T-cell (primary cell): ENCODE measurements around the gene ELL2. TPM values are rescaled to one million over a fixed set of nuclear protein-coding genes. Genes with fewer than 3 reads are reported as not detected.
"Not testable (repeated sequence)": the region's sequence is repeated elsewhere in the genome, so short reads cannot be mapped to it uniquely, and the experiment has no call there.

Experiments
- ATAC-seq, 4 experiments: fragments of 200-7000 bp in 3 of 4; fragments of 150-1000 bp in 1 of 4; cut with Tn5 transposase; replicated peaks in 1 of 4; 1 replicate in 3 of 4; 2 replicates in 1 of 4; pipeline ENCODE4 v1.10.0; 2021; ENCODE audit warnings: moderate library complexity in 3 of 4, mild to moderate bottlenecking in 2 of 4, moderate number of reproducible peaks in 1 of 4
- CTCF ChIA-PET, 2 donors: fragments of 300-600 bp; sonication (Branson Sonifier 250); formaldehyde crosslinking; loops; one replicate each; lab custom pipeline; 2022; ENCODE audit warnings: antibody characterized with exemption in 2 of 2; lab: Charles Lee
- POLR2A ChIA-PET, 2 donors: fragments of 300-600 bp; sonication (Branson Sonifier 250); formaldehyde crosslinking; loops; one replicate each; lab custom pipeline; 2022; ENCODE audit warnings: antibody characterized with exemption in 2 of 2; lab: Charles Lee
- DNase-seq, 35 experiments: peaks; one replicate each; pipeline versions ENCODE4 v3.0.0 to v3.0.0-alpha.2; 2013 to 2023
- H3K27ac ChIP-seq: one replicate; pipeline ENCODE4 v1.5.1; 2013; ENCODE audit warnings: low read length
- H3K27me3 ChIP-seq, 2 experiments: replicated peaks in 1 of 2; 1 replicate in 1 of 2; 2 replicates in 1 of 2; pipeline versions ENCODE4 v1.6.1 to v1.7.0; 2013; ENCODE audit warnings: low read length in 1 of 2, mixed read lengths in 1 of 2; ENCODE audit not compliant: control insufficient read depth in 2 of 2, insufficient read depth in 2 of 2; ENCODE audit errors: extremely low read depth in 1 of 2
- H3K36me3 ChIP-seq, 2 donors: 1 replicate in 1 of 2; 2 replicates in 1 of 2; pipeline versions ENCODE4 v1.6.1 to v1.7.0; 2013; ENCODE audit warnings: low read length in 1 of 2; ENCODE audit not compliant: control insufficient read depth in 2 of 2, insufficient read depth in 1 of 2; ENCODE audit errors: extremely low read depth in 1 of 2
- H3K4me1 ChIP-seq, 2 experiments: 1 replicate in 1 of 2; 2 replicates in 1 of 2; pipeline versions ENCODE4 v1.6.1 to v1.7.0; 2013; ENCODE audit warnings: low read length in 2 of 2, mixed read lengths in 1 of 2; ENCODE audit not compliant: insufficient read depth in 2 of 2, control insufficient read depth in 1 of 2; ENCODE audit errors: extremely low read depth in 1 of 2
- H3K4me3 ChIP-seq, 2 donors: 1 replicate in 1 of 2; 2 replicates in 1 of 2; pipeline versions ENCODE4 v1.5.1 to v1.7.0; 2013; ENCODE audit warnings: mild to moderate bottlenecking in 2 of 2, low read length in 1 of 2, moderate library complexity in 1 of 2; ENCODE audit not compliant: control insufficient read depth in 1 of 2; ENCODE audit errors: extremely low read depth in 1 of 2
- H3K9me3 ChIP-seq: 2 replicates; pipeline ENCODE4 v1.7.0; 2013
- H3K27ac Mint-ChIP-seq, 2 donors: one replicate each; pipeline ENCODE4 v1.8.0; 2020 to 2021; ENCODE audit warnings: mild to moderate bottlenecking in 2 of 2, mixed read lengths in 2 of 2
- H3K27me3 Mint-ChIP-seq, 2 donors: one replicate each; pipeline ENCODE4 v1.8.0; 2021 to 2022; ENCODE audit warnings: mixed read lengths in 2 of 2
- H3K36me3 Mint-ChIP-seq: one replicate; pipeline ENCODE4 v1.8.0; 2021; ENCODE audit warnings: mixed read lengths
- H3K4me1 Mint-ChIP-seq, 3 donors: one replicate each; pipeline ENCODE4 v1.8.0; 2020 to 2022; ENCODE audit warnings: mixed read lengths in 3 of 3, mild to moderate bottlenecking in 1 of 3
- H3K4me3 Mint-ChIP-seq, 3 donors: one replicate each; pipeline ENCODE4 v1.8.0; 2020 to 2022; ENCODE audit warnings: mild to moderate bottlenecking in 3 of 3, mixed read lengths in 3 of 3, moderate library complexity in 3 of 3
- H3K9me3 Mint-ChIP-seq, 3 donors: one replicate each; pipeline ENCODE4 v1.8.0; 2020 to 2022; ENCODE audit warnings: mixed read lengths in 3 of 3
- WGBS: methylation state at CpG from one replicate; pipeline ENCODE4 v1.1.5; 2013; ENCODE audit warnings: missing lambda C conversion rate; ENCODE audit not compliant: insufficient coverage; 5-methylcytosine and 5-hydroxymethylcytosine counted together
- total RNA-seq, 35 experiments: library from RNA in 6 of 35; stranded (reverse) in 6 of 35; fragments of 120-200 nt in 1 of 35; gene quantifications; one replicate each; pipeline versions ENCODE4 v1.2.1 to v1.2.4 and lab custom pipeline; 2013 to 2026

ELL2 gene
- total RNA-seq, 5 donors from 2014 or later (not counting 1 experiment from before 2014, with no cell fraction given): 10.3 to 57.8 (median 11.3) TPM

GRCh38 chr5:95856501-95856981, 105.1 kb downstream of the ELL2 start:
- ChIA-PET POLR2A (no interaction called here), CTCF (interaction anchor here (0.6 to 3.5 kb wide), 10 partner anchors 9 to 745 kb away, joined by 3 to 22 read pairs (median 6); no protein-coding TSS in a partner anchor)
- no peaks in the 10 kb centered on the region for H3K36me3 Mint-ChIP-seq
- peaks cover 5 to 11% of the 10 kb centered on the region in 2 experiments for H3K4me1 ChIP-seq
- no peak for ATAC-seq
- DNase-seq: no peak
- peaks cover 18 to 28% (median 26%) of the 10 kb centered on the region in 3 donors for H3K4me1 Mint-ChIP-seq
- no peaks in the 10 kb centered on the region for H3K36me3 ChIP-seq
- H3K27ac Mint-ChIP-seq: no peak overlapping the region
- H3K27me3 ChIP-seq: peaks cover 0 to 16% of the 10 kb centered on the region in 2 experiments
- H3K27me3 Mint-ChIP-seq: peaks cover 5 to 7% of the 10 kb centered on the region in 2 donors
- no peak overlapping the region for H3K4me3 ChIP-seq
- H3K27ac ChIP-seq: no peak overlapping the region
- H3K9me3 Mint-ChIP-seq: no peaks in the 10 kb centered on the region
- no peak overlapping the region for H3K4me3 Mint-ChIP-seq
- no peaks in the 10 kb centered on the region for H3K9me3 ChIP-seq
- 84% methylated on average over 3 of the region's 7 CpGs for whole genome bisulfite sequencing

- H3K4me1 ChIP-seq: peaks cover 0 to 2% of the 10 kb centered on the region in 2 experiments
- POLR2A ChIA-PET: no interaction called here
- H3K36me3 ChIP-seq: no peaks in the 10 kb centered on the region
- Mint-ChIP-seq H3K4me1 (peaks cover 0 to 4% (median 3%) of the 10 kb centered on the region in 3 donors), H3K27me3 (peaks cover 0 to 3% of the 10 kb centered on the region in 2 donors), H3K9me3 (no peaks in the 10 kb centered on the region), H3K36me3 (no peaks in the 10 kb centered on the region), H3K27ac (no peak overlapping the region), H3K4me3 (no peak overlapping the region)
- 83% methylated on average over 2 of the region's 3 CpGs for WGBS
- DNase-seq: no peak
- H3K27me3 ChIP-seq: peaks cover 0 to 12% of the 10 kb centered on the region in 2 experiments
- CTCF ChIA-PET: interaction anchor here (0.6 to 2.4 kb wide), 12 partner anchors 11 to 874 kb away, joined by 3 to 10 read pairs (median 4); no protein-coding TSS in a partner anchor
- no peak overlapping the region for H3K27ac ChIP-seq
- no peak for ATAC-seq
- H3K9me3 ChIP-seq: no peaks in the 10 kb centered on the region
- no peak overlapping the region for H3K4me3 ChIP-seq
Observed at GRCh38 chr5:95853490-95853889, 108.2 kb downstream of the ELL2 start.

GRCh38 chr5:95852567-95852966, 109.1 kb downstream of the ELL2 start:
- peaks cover 0 to 8% of the 10 kb centered on the region in 2 experiments for H3K27me3 ChIP-seq
- H3K27me3 Mint-ChIP-seq: peaks cover 3% of the 10 kb centered on the region in 2 donors
- 94% methylated on average over 3 of the region's 5 CpGs for WGBS
- H3K27ac ChIP-seq: no peak overlapping the region
- no peak overlapping the region for H3K4me3 ChIP-seq
- no peak overlapping the region for H3K27ac Mint-ChIP-seq
- POLR2A ChIA-PET: interaction anchor here in 1 of 2 donors (0.6 kb wide), 1 partner anchor 1239 kb away, joined by 6 read pairs; no protein-coding TSS in a partner anchor
- ATAC-seq: no peak
- H3K4me1 Mint-ChIP-seq: no peaks in the 10 kb centered on the region
- no peaks in the 10 kb centered on the region for H3K4me1 ChIP-seq
- H3K36me3 ChIP-seq: no peaks in the 10 kb centered on the region
- CTCF ChIA-PET: interaction anchor here (1.3 to 2.4 kb wide), 6 partner anchors 13 to 493 kb away, joined by 3 to 10 read pairs (median 6); no protein-coding TSS in a partner anchor
- no peaks in the 10 kb centered on the region for H3K9me3 ChIP-seq
- H3K36me3 Mint-ChIP-seq: no peaks in the 10 kb centered on the region
- H3K9me3 Mint-ChIP-seq: no peaks in the 10 kb centered on the region
- no peak overlapping the region for H3K4me3 Mint-ChIP-seq
- DNase-seq: no peak

DNA sequence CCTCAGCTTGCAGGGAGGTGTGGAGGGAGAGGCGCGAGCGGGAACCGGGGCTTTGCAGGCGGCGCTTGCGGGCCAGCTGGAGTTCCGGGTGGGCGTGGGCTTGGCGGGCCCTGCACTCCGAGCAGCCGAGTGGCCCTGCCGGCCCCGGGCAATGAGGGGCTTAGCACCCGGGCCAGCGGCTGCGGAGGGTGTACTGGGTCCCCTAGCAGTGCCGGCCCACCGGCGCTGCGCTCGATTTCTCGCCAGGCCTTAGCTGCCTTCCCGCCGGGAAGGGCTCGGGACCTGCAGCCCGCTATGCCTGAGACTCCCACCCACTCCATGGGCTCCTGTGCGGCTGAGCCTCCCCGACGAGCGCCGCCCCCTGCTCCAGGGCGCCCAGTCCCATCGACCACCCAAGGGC, 110.5 kb downstream of the ELL2 start:
- POLR2A ChIA-PET: interaction anchor here in 1 of 2 donors (0.8 kb wide), 1 partner anchor 95 kb away, joined by 4 read pairs; no protein-coding TSS in a partner anchor
- H3K27me3 ChIP-seq, H3K27me3 Mint-ChIP-seq, H3K4me3 ChIP-seq, H3K4me1 ChIP-seq, H3K4me3 Mint-ChIP-seq, DNase-seq, H3K36me3 Mint-ChIP-seq, ATAC-seq, H3K27ac Mint-ChIP-seq, H3K9me3 Mint-ChIP-seq, H3K27ac ChIP-seq, H3K4me1 Mint-ChIP-seq, H3K9me3 ChIP-seq, H3K36me3 ChIP-seq: not testable (repeated sequence)
- WGBS: 98% methylated on average over 21 of the region's 34 CpGs
- CTCF ChIA-PET: interaction anchor here (0.7 to 8.9 kb wide), 5 partner anchors 8 to 70 kb away, joined by 3 to 89 read pairs (median 6); no protein-coding TSS in a partner anchor

DNA sequence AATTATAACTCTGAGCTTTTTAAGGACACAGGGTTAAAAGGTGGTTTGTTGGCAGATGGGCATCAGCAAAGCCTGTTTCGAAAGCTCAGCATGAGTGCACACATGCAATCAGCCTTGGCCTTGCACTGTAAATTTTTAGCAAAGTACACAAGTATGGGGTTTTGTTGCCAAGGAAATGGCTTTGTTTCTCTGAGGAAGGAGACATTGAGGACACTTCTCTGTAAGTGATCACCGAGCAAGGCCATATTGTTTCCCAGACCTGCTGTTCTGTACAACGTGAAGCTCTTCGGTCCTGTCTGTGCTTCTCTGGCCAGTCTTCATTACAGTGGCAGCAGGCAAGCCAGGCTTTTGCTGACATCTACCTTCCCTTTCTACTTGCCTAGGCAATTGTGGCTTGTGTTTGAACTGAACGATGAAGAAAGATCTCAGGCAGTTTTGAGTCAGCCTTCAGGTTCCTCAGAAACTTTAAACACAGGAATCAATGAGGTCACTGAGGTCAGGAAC, 111.2 kb downstream of the ELL2 start:
- H3K4me3 Mint-ChIP-seq: no peak overlapping the region
- Histone ChIP-seq H3K27me3 (peaks cover 0 to 5% of the 10 kb centered on the region in 2 experiments), H3K9me3 (no peaks in the 10 kb centered on the region), H3K27ac (no peak overlapping the region), H3K36me3 (no peaks in the 10 kb centered on the region), H3K4me3 (no peak overlapping the region), H3K4me1 (no peaks in the 10 kb centered on the region)
- H3K27ac Mint-ChIP-seq: no peak overlapping the region
- H3K27me3 Mint-ChIP-seq: peaks cover 3% of the 10 kb centered on the region in 2 donors
- ChIA-PET POLR2A (interaction anchor here (0.8 to 0.9 kb wide), 2 partner anchors 81 to 96 kb away, joined by 4 to 5 read pairs; no protein-coding TSS in a partner anchor), CTCF (interaction anchor here (0.7 to 8.9 kb wide), 13 partner anchors 8 to 207 kb away, joined by 3 to 92 read pairs (median 4); partner anchors contain the start of gene RFESD (in 1 of the 2))
- no peaks in the 10 kb centered on the region for H3K36me3 Mint-ChIP-seq
- H3K9me3 Mint-ChIP-seq: no peaks in the 10 kb centered on the region
- no peak for DNase-seq
- WGBS: 85% methylated on average over 3 of the region's 5 CpGs
- ATAC-seq: no peak
- H3K4me1 Mint-ChIP-seq: peaks cover 2 to 9% (median 5%) of the 10 kb centered on the region in 3 donors

DNA sequence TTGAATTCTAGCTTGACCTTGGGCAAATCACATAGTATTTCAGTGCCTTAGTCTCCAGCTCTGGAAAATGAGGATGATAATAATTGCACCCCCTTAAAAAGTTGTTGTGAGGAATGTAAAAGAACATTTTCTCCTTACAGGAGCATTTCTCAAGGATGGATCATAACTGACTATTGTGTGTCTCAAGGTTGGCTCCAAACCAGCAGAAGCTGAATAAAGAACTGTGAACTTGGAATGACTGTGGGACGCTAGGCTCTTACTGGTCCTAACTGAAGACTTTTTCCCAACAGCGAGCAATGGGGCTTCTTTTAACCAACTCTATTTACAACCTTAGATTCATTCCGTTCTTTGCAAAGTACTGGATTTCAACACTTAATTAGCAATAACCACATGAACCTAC, 113.0 kb downstream of the ELL2 start:
- WGBS: 91% methylated on average over 3 of the region's 3 CpGs
- Mint-ChIP-seq H3K9me3 (no peaks in the 10 kb centered on the region), H3K27ac (no peak overlapping the region), H3K27me3 (peaks cover 3% of the 10 kb centered on the region in 2 donors), H3K4me3 (no peak overlapping the region), H3K36me3 (no peaks in the 10 kb centered on the region), H3K4me1 (peaks cover 2 to 12% (median 9%) of the 10 kb centered on the region in 3 donors)
- ChIA-PET POLR2A (no interaction called here), CTCF (interaction anchor here (0.6 to 8.9 kb wide), 19 partner anchors 17 to 1951 kb away, joined by 3 to 92 read pairs (median 4); no protein-coding TSS in a partner anchor)
- Histone ChIP-seq H3K4me3 (no peak overlapping the region), H3K27me3 (peaks cover 0 to 5% of the 10 kb centered on the region in 2 experiments), H3K27ac (no peak overlapping the region), H3K36me3 (no peaks in the 10 kb centered on the region), H3K4me1 (peaks cover 0 to 3% of the 10 kb centered on the region in 2 experiments), H3K9me3 (no peaks in the 10 kb centered on the region)
- DNase-seq (no peak), ATAC-seq (no peak)
